SK-N-SH treated with all-trans-retinoic acid at 6 μM for 48 hours (cell line): ENCODE data around the gene BRME1.

Experiments used
- ATAC-seq: fragments of 200-7000 bp; cut with Tn5 transposase; 3 replicates; pipeline ENCODE4 v1.9.1; 2020; ENCODE audit warnings: mild to moderate bottlenecking, moderate library complexity
- BACH2 ChIP-seq: fragments of 250-450 bp; sonication (Bioruptor Pico); IDR thresholded peaks from 2 replicates; pipeline ENCODE4 v1.9.0; 2021; ENCODE audit warnings: mild to moderate bottlenecking, borderline replicate concordance
- CREB5 ChIP-seq: fragments of 250-450 bp; sonication (Bioruptor Pico); IDR thresholded peaks from 2 replicates; pipeline ENCODE4 v1.5.1; 2020; ENCODE audit warnings: low read depth, mild to moderate bottlenecking, moderate library complexity
- CSDC2 ChIP-seq: fragments of 250-450 bp; sonication (Bioruptor Pico); IDR thresholded peaks from 2 replicates; pipeline ENCODE4 v1.5.0; 2020; ENCODE audit warnings: mild to moderate bottlenecking, moderate library complexity
- CSRNP3 ChIP-seq: fragments of 250-450 bp; sonication (Bioruptor Pico); IDR thresholded peaks from 2 replicates; pipeline ENCODE4 v1.5.1; 2021; ENCODE audit warnings: mild to moderate bottlenecking, moderate library complexity
- ESRRG ChIP-seq: fragments of 250-450 bp; sonication (Bioruptor Pico); IDR thresholded peaks from 2 replicates; pipeline ENCODE4 v1.6.1; 2021; ENCODE audit warnings: mild to moderate bottlenecking
- OSR1 ChIP-seq: fragments of 250-450 bp; sonication (Bioruptor Pico); IDR thresholded peaks from 2 replicates; pipeline ENCODE4 v1.8.0; 2022; ENCODE audit warnings: moderate library complexity, mild to moderate bottlenecking, inconsistent platforms
- PATZ1 ChIP-seq: fragments of 250-450 bp; sonication (Bioruptor Pico); IDR thresholded peaks from 2 replicates; pipeline ENCODE4 v1.8.0; 2020; ENCODE audit warnings: mild to moderate bottlenecking, moderate library complexity, borderline replicate concordance
- POU6F1 ChIP-seq: fragments of 250-450 bp; sonication (Bioruptor Pico); IDR thresholded peaks from 2 replicates; pipeline ENCODE4 v1.8.0; 2021; ENCODE audit warnings: low read depth, mild to moderate bottlenecking, moderate library complexity, borderline replicate concordance
- PPARA ChIP-seq: fragments of 250-450 bp; sonication (Bioruptor Pico); IDR thresholded peaks from 2 replicates; pipeline ENCODE4 v1.5.0; 2020; ENCODE audit warnings: mild to moderate bottlenecking, borderline replicate concordance
- RARB ChIP-seq: fragments of 250-450 bp; sonication (Bioruptor Pico); IDR thresholded peaks from 2 replicates; pipeline ENCODE4 v1.8.0; 2021; ENCODE audit warnings: mild to moderate bottlenecking, moderate library complexity
- SNAI2 ChIP-seq: fragments of 250-450 bp; sonication (Bioruptor Pico); IDR thresholded peaks from 2 replicates; pipeline ENCODE4 v1.5.0; 2020; ENCODE audit warnings: mild to moderate bottlenecking, moderate library complexity
- TCF4 ChIP-seq: fragments of 250-450 bp; sonication (Bioruptor Pico); IDR thresholded peaks from 2 replicates; pipeline ENCODE4 v1.8.0; 2021; ENCODE audit warnings: mild to moderate bottlenecking, moderate library complexity, borderline replicate concordance
- TSHZ2 ChIP-seq: fragments of 250-450 bp; sonication (Bioruptor Pico); IDR thresholded peaks from 2 replicates; pipeline ENCODE4 v1.5.0; 2020; ENCODE audit warnings: mild to moderate bottlenecking, moderate library complexity
- ZC3H10 ChIP-seq: fragments of 250-450 bp; sonication (Bioruptor Pico); IDR thresholded peaks from 2 replicates; pipeline ENCODE4 v1.5.1; 2021; ENCODE audit warnings: mild to moderate bottlenecking, moderate library complexity
- ZFP3 ChIP-seq: fragments of 250-450 bp; sonication (Bioruptor Pico); IDR thresholded peaks from 2 replicates; pipeline ENCODE4 v1.5.0; 2020; ENCODE audit warnings: mild to moderate bottlenecking, moderate library complexity
- ZFP30 ChIP-seq: fragments of 450-650 bp; formaldehyde crosslinking; IDR thresholded peaks from 2 replicates; pipeline ENCODE4 v1.5.0; 2022; ENCODE audit warnings: mild to moderate bottlenecking, moderate library complexity
- ZNF565 ChIP-seq: fragments of 450-650 bp; formaldehyde crosslinking; conservative IDR thresholded peaks from 2 replicates; pipeline ENCODE4 v1.5.0; 2020; ENCODE audit warnings: low read depth, mild to moderate bottlenecking, moderate library complexity
- ZNF70 ChIP-seq: fragments of 450-650 bp; formaldehyde crosslinking; IDR thresholded peaks from 2 replicates; pipeline ENCODE4 v1.5.0; 2020; ENCODE audit warnings: mild to moderate bottlenecking, moderate library complexity

BRME1 gene

GRCh38 chr19:13951043-13951442, 45.1 kb upstream of the BRME1 start:
- ATAC-seq: no peak
- TF ChIP-seq ESRRG (CRISPR knock-in tag): no peak
- TF ChIP-seq SNAI2 (CRISPR knock-in tag): no peak
- TF ChIP-seq ZNF565 (CRISPR knock-in tag): no peak
- no peak for TF ChIP-seq ZC3H10 (CRISPR knock-in tag)
- no peak for TF ChIP-seq CSRNP3 (CRISPR knock-in tag)
- no peak for TF ChIP-seq BACH2 (CRISPR knock-in tag)
- no peak for TF ChIP-seq OSR1 (CRISPR knock-in tag)
- no peak for TF ChIP-seq PPARA (CRISPR knock-in tag)
- TF ChIP-seq ZNF70 (CRISPR knock-in tag): no peak
- no peak for TF ChIP-seq ZFP30
- TF ChIP-seq POU6F1 (CRISPR knock-in tag): no peak
- TF ChIP-seq TSHZ2 (CRISPR knock-in tag): no peak
- TF ChIP-seq ZFP3: no peak
- TF ChIP-seq CREB5: no peak
- no peak for TF ChIP-seq RARB (CRISPR knock-in tag)
- no peak for TF ChIP-seq TCF4

GRCh38 chr19:13946414-13946813, 40.5 kb upstream of the BRME1 start:
- TF ChIP-seq PATZ1 (CRISPR knock-in tag): no peak
- TF ChIP-seq PPARA (CRISPR knock-in tag): no peak
- no peak for ATAC-seq

- TF ChIP-seq CSDC2 (no peak), ZFP30 (no peak), SNAI2 (CRISPR knock-in tag) (no peak), CSRNP3 (CRISPR knock-in tag) (no peak)
Observed at GRCh38 chr19:13942023-13942684, 36.2 kb upstream of the BRME1 start.

More at GRCh38 chr19:13942023-13942684, 36.2 kb upstream of the BRME1 start:
- ATAC-seq: no peak
